Transverse colon (tissue), 4 donors: ENCODE data around the gene ATG4B. TPM values are rescaled to one million over a fixed set of nuclear protein-coding genes. Genes with fewer than 3 reads are reported as not detected.
"Not testable (repeated sequence)": the region's sequence is repeated elsewhere in the genome, so short reads cannot be mapped to it uniquely, and the experiment has no call there.

Experiments used
- DNase-seq: peaks from one replicate; pipeline ENCODE4 v3.0.0-alpha.2; 2019
- H3K27ac ChIP-seq, 4 donors: fragments of 200-600 bp; sonication (generic); 2 replicates each; pipeline ENCODE4 v1.5.1; 2016 to 2018; ENCODE audit warnings: inconsistent platforms in 4 of 4
- H3K27me3 ChIP-seq: fragments of 200-600 bp; sonication (generic); 2 replicates; pipeline ENCODE4 v1.5.1; 2017; ENCODE audit warnings: inconsistent platforms
- H3K36me3 ChIP-seq, 4 donors: fragments of 200-600 bp; sonication (generic); 2 replicates each; pipeline ENCODE4 v1.5.1; 2017 to 2019; ENCODE audit warnings: inconsistent platforms in 4 of 4
- H3K4me1 ChIP-seq, 4 donors: fragments of 200-600 bp; sonication (generic); 2 replicates each; pipeline ENCODE4 v1.5.1; 2017 to 2020; ENCODE audit warnings: inconsistent platforms in 4 of 4
- H3K4me3 ChIP-seq, 4 donors: fragments of 200-600 bp; sonication (generic); 1 replicate in 1 of 4; 2 replicates in 3 of 4; pipeline versions ENCODE4 v1.5.1 to v1.6.1; 2017 to 2019; ENCODE audit warnings: inconsistent platforms in 4 of 4
- H3K9me3 ChIP-seq, 2 donors: fragments of 200-600 bp; sonication (generic); 2 replicates each; pipeline ENCODE4 v1.5.1; 2017 to 2019; ENCODE audit warnings: inconsistent platforms in 2 of 2
- EP300 ChIP-seq: sonication (generic); formaldehyde crosslinking; IDR thresholded peaks from one replicate; pipeline ENCODE4 v1.6.1; 2017; ENCODE audit warnings: antibody characterized with exemption, low read depth
- POLR2A ChIP-seq: fragments of 450-650 bp; IDR thresholded peaks from one replicate; pipeline ENCODE4 v1.6.1; 2016; ENCODE audit warnings: antibody characterized with exemption, mild to moderate bottlenecking, moderate library complexity
- POLR2AphosphoS5 ChIP-seq, 3 donors: sonication (generic); formaldehyde crosslinking; IDR thresholded peaks; one replicate each; pipeline ENCODE4 v1.6.1; 2016; ENCODE audit warnings: antibody characterized with exemption in 3 of 3
- WGBS, 2 donors: methylation state at CpG; one replicate each; pipeline ENCODE4 v1.1.5; 2018; ENCODE audit warnings: low coverage in 1 of 2; 5-methylcytosine and 5-hydroxymethylcytosine counted together
- in situ Hi-C, 4 donors: fragments of 200-750 bp; cut with MboI; loops; one replicate each; pipeline versions ENCODE4 v1.15.0 to v1.15.1; 2017; ENCODE audit warnings: low sequenced_read_pairs in 3 of 4, low pct_ligation_motif_present in 1 of 4, low pct_unique_long_range_greater_than_20kb in 1 of 4
- intact Hi-C: fragments of 100-400 bp; cut with DNase I; formaldehyde crosslinking; loops from one replicate; pipeline ENCODE4 v1.15.1; 2023; ENCODE audit warnings: low total_unique reads
- total RNA-seq, 4 donors: library from RNA; depleted of rRNA; stranded (reverse); fragments of >200 nt; gene quantifications; one replicate each; pipeline ENCODE4 v1.1.0, GENCODE V29; 2016
- TF ChIP-seq, protein P1 (sequence below), 5 experiments: fragments of 200-600 bp in 3 of 5; fragments of 450-650 bp in 2 of 5; sonication (generic) in 3 of 5; IDR thresholded peaks; 1 replicate in 2 of 5; 2 replicates in 3 of 5; pipeline ENCODE4 v1.5.1; 2016 to 2017; ENCODE audit warnings: antibody characterized with exemption in 5 of 5, inconsistent platforms in 3 of 5, mild to moderate bottlenecking in 2 of 5, moderate library complexity in 1 of 5

Gene ATG4B
- total RNA-seq = 100 to 1,000 TPM in 3 of 4 donors, 10 to 100 TPM in 1; 62.9 to 400 (median 137) TPM

DNA sequence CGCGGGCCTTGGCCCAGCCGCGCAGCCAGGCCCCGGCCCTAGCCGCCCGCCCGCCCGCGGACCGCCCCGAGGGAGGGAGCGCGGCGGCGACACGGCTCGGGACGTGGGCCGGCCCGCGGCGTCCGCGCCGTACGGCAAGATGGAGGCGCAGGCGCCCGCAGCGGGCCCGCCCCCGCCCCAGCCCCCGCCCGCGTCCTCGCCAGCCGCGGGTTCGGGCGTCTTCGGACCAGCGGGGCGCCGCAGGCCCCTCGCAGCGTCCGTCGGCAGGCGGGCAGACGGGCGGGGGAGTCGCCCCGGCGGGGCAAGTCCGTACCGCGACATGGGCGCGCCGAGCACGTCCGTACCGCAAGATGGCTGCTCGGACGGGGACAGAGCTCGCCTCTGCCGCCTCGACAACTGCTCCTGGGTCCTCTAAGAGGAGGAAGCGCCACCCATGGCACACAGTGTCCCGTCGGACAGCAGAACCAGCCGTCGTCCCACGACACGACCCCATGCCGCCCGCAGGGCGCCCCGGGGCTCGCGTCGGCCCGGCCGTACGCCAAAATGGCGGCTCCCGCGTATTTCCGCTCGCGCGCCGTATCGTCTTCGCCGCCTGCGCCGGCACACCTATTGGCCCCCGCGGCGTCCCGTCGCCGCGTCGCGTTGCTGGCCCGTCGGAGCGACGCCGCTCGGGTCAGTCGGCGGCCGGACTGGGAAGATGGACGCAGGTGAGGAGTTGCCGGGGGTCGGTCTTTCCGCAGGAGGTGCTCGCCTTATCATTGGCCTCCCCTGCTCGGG is at the start of gene ATG4B, which contains the start of gene THAP4:
ATG4B (plus strand) TSS at position 676 of the 777 bp plus-strand sequence; CDS start at position 698, 22 bp downstream.
THAP4 (minus strand) TSS at position 141 of the 777 bp plus-strand sequence. CDS start 141 bp downstream, outside the sequence.
- Histone ChIP-seq H3K9me3 (no peaks in the 10 kb centered on the region), H3K36me3 (peaks cover 0 to 16% (median 8%) of the 10 kb centered on the region in 4 donors), H3K4me1 (peaks cover 31 to 53% (median 38%) of the 10 kb centered on the region in 4 donors), H3K4me3 (peak within 1 kb of the TSS; percentile 90 to 100 (median 98)), H3K27ac (peak within 1 kb of the TSS; percentile 98 to 100 (median 99)), H3K27me3 (no peaks in the 10 kb centered on the region)
- DNase-seq = peak; percentile 87
- TF ChIP-seq, protein P1, sequence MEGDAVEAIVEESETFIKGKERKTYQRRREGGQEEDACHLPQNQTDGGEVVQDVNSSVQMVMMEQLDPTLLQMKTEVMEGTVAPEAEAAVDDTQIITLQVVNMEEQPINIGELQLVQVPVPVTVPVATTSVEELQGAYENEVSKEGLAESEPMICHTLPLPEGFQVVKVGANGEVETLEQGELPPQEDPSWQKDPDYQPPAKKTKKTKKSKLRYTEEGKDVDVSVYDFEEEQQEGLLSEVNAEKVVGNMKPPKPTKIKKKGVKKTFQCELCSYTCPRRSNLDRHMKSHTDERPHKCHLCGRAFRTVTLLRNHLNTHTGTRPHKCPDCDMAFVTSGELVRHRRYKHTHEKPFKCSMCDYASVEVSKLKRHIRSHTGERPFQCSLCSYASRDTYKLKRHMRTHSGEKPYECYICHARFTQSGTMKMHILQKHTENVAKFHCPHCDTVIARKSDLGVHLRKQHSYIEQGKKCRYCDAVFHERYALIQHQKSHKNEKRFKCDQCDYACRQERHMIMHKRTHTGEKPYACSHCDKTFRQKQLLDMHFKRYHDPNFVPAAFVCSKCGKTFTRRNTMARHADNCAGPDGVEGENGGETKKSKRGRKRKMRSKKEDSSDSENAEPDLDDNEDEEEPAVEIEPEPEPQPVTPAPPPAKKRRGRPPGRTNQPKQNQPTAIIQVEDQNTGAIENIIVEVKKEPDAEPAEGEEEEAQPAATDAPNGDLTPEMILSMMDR (IDR thresholded peaks at IDR 0.05) = no peak
- TF ChIP-seq EP300 (no peak), POLR2A (peak; percentile 71), POLR2AphosphoS5 (IDR thresholded peaks at IDR 0.05) (peak; percentile 90 to 95 (median 93))
- WGBS, 2 donors = 0% methylated on average over 52 of the region's 123 CpGs; no CpG with 5 or more reads in 1 of the 2 donors
- intact Hi-C loops = no loop called here
- in situ Hi-C loops = no loop called here

DNA sequence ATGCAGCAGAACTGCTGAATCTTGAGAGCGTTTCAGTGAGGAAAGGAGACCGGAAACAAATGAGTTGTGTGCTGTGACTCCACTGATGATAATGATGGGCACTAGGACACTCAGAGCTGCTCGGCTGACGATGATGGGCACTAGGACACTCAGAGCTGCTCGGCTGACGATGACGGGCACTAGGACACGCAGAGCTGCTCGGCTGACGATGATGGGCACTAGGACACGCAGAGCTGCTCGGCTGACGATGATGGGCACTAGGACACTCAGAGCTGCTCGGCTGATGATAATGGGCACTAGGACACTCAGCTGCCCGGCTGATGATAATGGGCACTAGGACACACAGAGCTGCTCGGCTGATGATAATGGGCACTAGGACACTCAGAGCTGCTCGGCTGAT is 47.6 kb upstream of the ATG4B start:
- H3K27me3 ChIP-seq, in situ Hi-C loops, H3K4me1 ChIP-seq, intact Hi-C loops, DNase-seq, H3K27ac ChIP-seq, H3K4me3 ChIP-seq: not testable (repeated sequence)
- Histone ChIP-seq H3K9me3 (peaks cover 22% of the 10 kb centered on the region in 2 donors), H3K36me3 (peaks cover 0 to 41% (median 13%) of the 10 kb centered on the region in 4 donors)
- 78 to 80% methylated on average over 1 to 17 of the region's 17 CpGs for WGBS, 2 donors

DNA sequence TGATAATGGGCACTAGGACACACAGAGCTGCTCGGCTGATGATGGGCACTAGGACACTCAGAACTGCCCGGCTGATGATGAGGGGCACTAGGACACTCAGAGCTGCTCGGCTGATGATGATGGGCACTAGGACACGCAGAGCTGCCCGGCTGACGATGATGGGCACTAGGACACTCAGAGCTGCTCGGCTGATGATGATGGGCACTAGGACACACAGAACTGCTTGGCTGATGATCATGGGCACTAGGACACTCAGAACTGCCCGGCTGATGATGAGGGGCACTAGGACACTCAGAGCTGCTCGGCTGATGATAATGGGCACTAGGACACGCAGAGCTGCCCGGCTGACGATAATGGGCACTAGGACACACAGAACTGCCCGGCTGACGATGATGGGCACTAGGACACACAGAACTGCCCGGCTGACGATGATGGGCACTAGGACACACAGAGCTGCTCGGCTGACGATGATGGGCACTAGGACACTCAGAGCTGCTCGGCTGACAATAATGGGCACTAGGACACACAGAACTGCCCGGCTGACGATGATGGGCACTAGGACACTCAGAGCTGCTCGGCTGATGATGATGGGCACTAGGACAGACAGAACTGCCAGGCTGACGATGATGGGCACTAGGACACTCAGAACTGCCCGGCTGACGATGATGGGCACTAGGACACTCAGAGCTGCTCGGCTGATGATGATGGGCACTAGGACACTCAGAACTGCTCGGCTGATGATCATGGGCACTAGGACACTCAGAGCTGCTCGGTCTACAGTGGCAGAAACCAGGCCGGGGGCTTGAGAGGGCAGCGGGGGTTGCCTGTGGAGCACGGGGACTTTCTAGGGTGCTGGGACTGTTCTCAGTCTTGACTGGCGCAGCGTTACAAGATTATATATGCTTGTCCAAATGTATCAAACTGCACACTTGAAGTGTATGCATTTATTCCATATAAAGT is 46.7 kb upstream of the ATG4B start:
- H3K4me3 ChIP-seq, H3K27ac ChIP-seq, H3K4me1 ChIP-seq, intact Hi-C loops, H3K27me3 ChIP-seq, DNase-seq, in situ Hi-C loops: not testable (repeated sequence)
- Histone ChIP-seq H3K9me3 (peaks cover 20 to 22% of the 10 kb centered on the region in 2 donors), H3K36me3 (peaks cover 0 to 37% (median 13%) of the 10 kb centered on the region in 4 donors)
- WGBS, 2 donors = 87 to 90% methylated on average over 3 to 30 of the region's 33 CpGs

DNA sequence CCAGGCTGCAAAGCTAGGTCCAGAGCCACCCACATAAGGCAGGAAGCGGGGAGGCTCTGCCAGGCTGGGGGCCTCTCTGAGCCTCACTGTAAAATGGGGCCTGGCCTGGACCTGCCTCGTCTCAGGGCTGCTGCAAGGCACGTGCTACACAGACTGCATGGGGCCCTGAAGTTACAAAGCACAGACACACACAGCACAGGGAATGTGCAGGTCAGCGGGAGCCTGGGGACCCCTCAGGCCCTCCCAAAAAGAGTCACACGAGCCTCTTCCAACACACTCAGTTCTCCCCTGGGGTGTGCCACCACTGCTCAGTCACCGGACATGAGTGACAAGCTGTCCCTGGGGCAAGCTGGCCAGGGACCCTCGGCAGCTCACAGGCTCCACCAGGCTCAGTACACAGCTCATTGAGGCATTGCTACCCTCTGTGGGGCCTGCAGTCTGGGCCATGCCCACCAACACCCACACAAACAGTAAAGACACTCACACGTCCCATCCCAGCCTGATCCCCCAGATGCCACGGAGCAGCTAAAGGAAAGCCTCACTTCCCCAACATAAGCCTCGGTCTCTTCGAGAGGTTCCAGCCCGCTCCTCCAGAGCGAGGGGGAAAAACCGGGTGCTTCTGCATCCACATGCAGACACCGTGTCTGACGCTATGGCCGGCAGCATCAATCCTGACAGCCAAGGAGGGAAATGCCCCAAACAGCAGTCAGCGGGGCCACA is 45.2 kb upstream of the ATG4B start:
- no peaks in the 10 kb centered on the region for H3K27me3 ChIP-seq
- H3K4me3 ChIP-seq = no peak overlapping the region
- peaks cover 0 to 22% (median 8%) of the 10 kb centered on the region in 4 donors for H3K36me3 ChIP-seq
- intact Hi-C loops (no loop called here), in situ Hi-C loops (no loop called here)
- WGBS, 2 donors = 91% methylated on average over 16 of the region's 18 CpGs; no CpG with 5 or more reads in 1 of the 2 donors
- H3K4me1 ChIP-seq = no peaks in the 10 kb centered on the region
- no peak for DNase-seq
- H3K27ac ChIP-seq = no peak overlapping the region
- H3K9me3 ChIP-seq = peaks cover 5 to 10% of the 10 kb centered on the region in 2 donors
- no peak for TF ChIP-seq POLR2AphosphoS5 (IDR thresholded peaks at IDR 0.05)
- TF ChIP-seq EP300 = no peak
- TF ChIP-seq, protein P1 (IDR thresholded peaks at IDR 0.05) = no peak
- no peak for TF ChIP-seq POLR2A
